PC-9 (cell line): Measurements from ENCODE around the gene KIAA1958.

Experiments used
- CTCF ChIP-seq: fragments of 200-600 bp; sonication (generic); conservative IDR thresholded peaks from 2 replicates; pipeline ENCODE4 v1.6.1; 2017; ENCODE audit warnings: mixed run types, antibody characterized with exemption, mild to moderate bottlenecking, moderate library complexity
- EZH2 ChIP-seq: fragments of 200-600 bp; sonication (generic); IDR thresholded peaks from 2 replicates; pipeline ENCODE4 v1.8.0; 2017; ENCODE audit warnings: antibody characterized with exemption, low read depth

GRCh38 chr9:112502175-112502946 is 15.7 kb downstream of the KIAA1958 start:
- no peak for TF ChIP-seq CTCF
- no peak for TF ChIP-seq EZH2
